ENCODE results near the gene DDX3Y. TPM values are rescaled to one million over a fixed set of nuclear protein-coding genes. Genes with fewer than 3 reads are reported as not detected.

The DDX3Y gene
- total and polyA plus RNA-seq, 8 donors, result 0.68 to 198 (median 58.5) TPM; not detected in 1

GRCh38 chrY:12941725-12942687 lies 37.3 kb downstream of the DDX3Y start:
- no peak overlapping the region for H3K27ac ChIP-seq
- no peak overlapping the region for H3K4me3 ChIP-seq
- no peak for TF ChIP-seq CTCF (IDR thresholded peaks at IDR 0.05)
- DNase-seq, result no peak
- no peak for ATAC-seq
- no peaks in the 10 kb centered on the region for H3K9me3 ChIP-seq
- no peaks in the 10 kb centered on the region for H3K36me3 ChIP-seq
- no peaks in the 10 kb centered on the region for H3K4me1 ChIP-seq
- H3K27me3 ChIP-seq, result no peaks in the 10 kb centered on the region
- intact Hi-C loops (cut with DNase I), result no loop called here

Other genes starting within 250 kb of the DDX3Y start
- gene USP9Y, start 203.6 kb upstream of the DDX3Y start, total RNA-seq, result 10 to 100 TPM in 1 of 2 donors, not detected in 1; 16.8 TPM
- gene USP9Y, start 203.6 kb upstream of the DDX3Y start, polyA plus RNA-seq (ENCODE audit: insufficient read length in 6 of 6), result 10 to 100 TPM in 3 of 6 donors, under 1 TPM in 3; 0.12 to 61.7 (median 23.8) TPM